Measurements from ENCODE around the gene ZNF420. TPM values are rescaled to one million over a fixed set of nuclear protein-coding genes. Genes with fewer than 3 reads are reported as not detected.
"Not testable (repeated sequence)": the region's sequence is repeated elsewhere in the genome, so short reads cannot be mapped to it uniquely, and the experiment has no call there.

ZNF420 gene
- total and polyA plus RNA-seq, 10 donors = 5.3 to 24.3 (median 14.4) TPM

DNA sequence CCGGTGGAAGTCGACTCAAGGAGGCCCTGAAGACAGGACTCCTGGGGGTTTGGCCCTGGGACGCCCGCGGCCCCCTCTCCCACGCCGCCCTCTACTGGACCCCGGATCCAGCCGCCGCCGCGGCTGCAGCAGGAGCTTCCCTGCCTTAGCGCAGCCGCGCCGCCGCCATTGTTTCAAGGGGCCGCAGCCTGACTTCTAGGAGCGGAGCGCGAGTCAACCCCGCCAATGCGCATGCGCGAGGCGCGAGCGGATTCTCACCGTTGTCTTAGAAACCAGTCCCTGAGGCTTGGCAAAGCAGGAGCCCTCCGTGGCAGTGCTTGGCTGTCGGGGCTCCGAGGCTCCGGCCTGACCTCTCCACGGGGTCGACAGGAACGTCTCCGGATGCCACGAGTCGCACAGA lies 19.1 kb upstream of the ZNF420 start:
- Histone ChIP-seq H3K27ac (no peak overlapping the region), H3K27me3 (replicated peaks in 1 of 7) (no peaks in the 10 kb centered on the region), H3K36me3 (peaks cover 0 to 12% (median 0%) of the 10 kb centered on the region in 6 donors), H3K4me3 (no peak overlapping the region), H3K4me1 (peaks cover 0 to 11% (median 0%) of the 10 kb centered on the region in 6 donors), H3K9me3 (peaks cover 0 to 99% (median 97%) of the 10 kb centered on the region in 8 donors)
- DNase-seq = no peak
- intact Hi-C loops (cut with DNase I; ENCODE audit: low total_unique reads) = no loop called here
- WGBS, 5 donors = 53 to 77% (median 65%) methylated on average over 28 to 39 of the region's 39 CpGs
- TF ChIP-seq POLR2A (IDR thresholded peaks at IDR 0.05) (no peak), POLR2AphosphoS5 (IDR thresholded peaks at IDR 0.05) (no peak)
- TF ChIP-seq, protein P1, sequence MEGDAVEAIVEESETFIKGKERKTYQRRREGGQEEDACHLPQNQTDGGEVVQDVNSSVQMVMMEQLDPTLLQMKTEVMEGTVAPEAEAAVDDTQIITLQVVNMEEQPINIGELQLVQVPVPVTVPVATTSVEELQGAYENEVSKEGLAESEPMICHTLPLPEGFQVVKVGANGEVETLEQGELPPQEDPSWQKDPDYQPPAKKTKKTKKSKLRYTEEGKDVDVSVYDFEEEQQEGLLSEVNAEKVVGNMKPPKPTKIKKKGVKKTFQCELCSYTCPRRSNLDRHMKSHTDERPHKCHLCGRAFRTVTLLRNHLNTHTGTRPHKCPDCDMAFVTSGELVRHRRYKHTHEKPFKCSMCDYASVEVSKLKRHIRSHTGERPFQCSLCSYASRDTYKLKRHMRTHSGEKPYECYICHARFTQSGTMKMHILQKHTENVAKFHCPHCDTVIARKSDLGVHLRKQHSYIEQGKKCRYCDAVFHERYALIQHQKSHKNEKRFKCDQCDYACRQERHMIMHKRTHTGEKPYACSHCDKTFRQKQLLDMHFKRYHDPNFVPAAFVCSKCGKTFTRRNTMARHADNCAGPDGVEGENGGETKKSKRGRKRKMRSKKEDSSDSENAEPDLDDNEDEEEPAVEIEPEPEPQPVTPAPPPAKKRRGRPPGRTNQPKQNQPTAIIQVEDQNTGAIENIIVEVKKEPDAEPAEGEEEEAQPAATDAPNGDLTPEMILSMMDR (IDR thresholded peaks at IDR 0.05 in 8 of 11, conservative IDR thresholded peaks at IDR 0.05 in 3 of 11) = no peak

- peaks cover 0 to 99% (median 95%) of the 10 kb centered on the region in 8 donors for H3K9me3 ChIP-seq
- intact Hi-C loops (cut with DNase I; ENCODE audit: low total_unique reads); DNase-seq; H3K36me3 ChIP-seq; H3K4me3 ChIP-seq; H3K27ac ChIP-seq; H3K27me3 ChIP-seq (replicated peaks in 1 of 7); H3K4me1 ChIP-seq: not testable (repeated sequence)
- WGBS, 5 donors = 78 to 95% (median 91%) methylated on average over 4 of the region's 4 CpGs
These were observed 13.3 kb upstream of the ZNF420 start for GRCh38 chr19:37064886-37065285.

- Histone ChIP-seq H3K4me1 (peaks cover 1 to 14% (median 6%) of the 10 kb centered on the region in 6 donors), H3K27me3 (replicated peaks in 1 of 7) (no peaks in the 10 kb centered on the region), H3K9me3 (peaks cover 0 to 51% (median 31%) of the 10 kb centered on the region in 8 donors), H3K27ac (no peak overlapping the region), H3K4me3 (no peak overlapping the region), H3K36me3 (no peaks in the 10 kb centered on the region)
- TF ChIP-seq POLR2AphosphoS5 (IDR thresholded peaks at IDR 0.05) (no peak), POLR2A (IDR thresholded peaks at IDR 0.05) (no peak)
- TF ChIP-seq, protein P1 (IDR thresholded peaks at IDR 0.05 in 8 of 11, conservative IDR thresholded peaks at IDR 0.05 in 3 of 11) = no peak
- intact Hi-C loops (cut with DNase I; ENCODE audit: low total_unique reads) = no loop called here
- DNase-seq = no peak
These were observed 4.1 kb upstream of the ZNF420 start for GRCh38 chr19:37074111-37074510.

- 52 to 81% (median 68%) methylated on average over 2 of the region's 2 CpGs for WGBS, 5 donors
- Histone ChIP-seq H3K4me1 (peaks cover 6 to 22% (median 14%) of the 10 kb centered on the region in 6 donors), H3K27me3 (replicated peaks in 1 of 7) (no peaks in the 10 kb centered on the region), H3K36me3 (no peaks in the 10 kb centered on the region), H3K4me3 (no peak overlapping the region), H3K27ac (no peak overlapping the region), H3K9me3 (peaks cover 0 to 43% (median 26%) of the 10 kb centered on the region in 8 donors)
- TF ChIP-seq POLR2AphosphoS5 (IDR thresholded peaks at IDR 0.05) = no peak
- TF ChIP-seq, protein P1 (IDR thresholded peaks at IDR 0.05 in 8 of 11, conservative IDR thresholded peaks at IDR 0.05 in 3 of 11) = no peak
- no peak for DNase-seq
- intact Hi-C loops (cut with DNase I; ENCODE audit: low total_unique reads) = no loop called here
These were observed 3.3 kb upstream of the ZNF420 start for GRCh38 chr19:37074819-37075362.

GRCh38 chr19:37076524-37076923 lies 1.7 kb upstream of the ZNF420 start:
- H3K36me3 ChIP-seq; H3K27me3 ChIP-seq (replicated peaks in 1 of 7); intact Hi-C loops (cut with DNase I; ENCODE audit: low total_unique reads); DNase-seq; H3K27ac ChIP-seq; H3K4me3 ChIP-seq: not testable (repeated sequence)
- peaks cover 6 to 29% (median 17%) of the 10 kb centered on the region in 6 donors for H3K4me1 ChIP-seq
- H3K9me3 ChIP-seq = peaks cover 0 to 41% (median 23%) of the 10 kb centered on the region in 8 donors
- 94 to 99% (median 96%) methylated on average over 4 of the region's 4 CpGs for WGBS, 5 donors
